GM18868 (cell line): ENCODE results near the gene PPOX.

ENCODE experiments used
- ATAC-seq: cut with Tn5 transposase; IDR thresholded peaks from one replicate; pipeline ENCODE4 v1.9.1; 2021; ENCODE audit warnings: mild to moderate bottlenecking, moderate library complexity; ENCODE audit not compliant: unreplicated experiment

The PPOX gene

DNA sequence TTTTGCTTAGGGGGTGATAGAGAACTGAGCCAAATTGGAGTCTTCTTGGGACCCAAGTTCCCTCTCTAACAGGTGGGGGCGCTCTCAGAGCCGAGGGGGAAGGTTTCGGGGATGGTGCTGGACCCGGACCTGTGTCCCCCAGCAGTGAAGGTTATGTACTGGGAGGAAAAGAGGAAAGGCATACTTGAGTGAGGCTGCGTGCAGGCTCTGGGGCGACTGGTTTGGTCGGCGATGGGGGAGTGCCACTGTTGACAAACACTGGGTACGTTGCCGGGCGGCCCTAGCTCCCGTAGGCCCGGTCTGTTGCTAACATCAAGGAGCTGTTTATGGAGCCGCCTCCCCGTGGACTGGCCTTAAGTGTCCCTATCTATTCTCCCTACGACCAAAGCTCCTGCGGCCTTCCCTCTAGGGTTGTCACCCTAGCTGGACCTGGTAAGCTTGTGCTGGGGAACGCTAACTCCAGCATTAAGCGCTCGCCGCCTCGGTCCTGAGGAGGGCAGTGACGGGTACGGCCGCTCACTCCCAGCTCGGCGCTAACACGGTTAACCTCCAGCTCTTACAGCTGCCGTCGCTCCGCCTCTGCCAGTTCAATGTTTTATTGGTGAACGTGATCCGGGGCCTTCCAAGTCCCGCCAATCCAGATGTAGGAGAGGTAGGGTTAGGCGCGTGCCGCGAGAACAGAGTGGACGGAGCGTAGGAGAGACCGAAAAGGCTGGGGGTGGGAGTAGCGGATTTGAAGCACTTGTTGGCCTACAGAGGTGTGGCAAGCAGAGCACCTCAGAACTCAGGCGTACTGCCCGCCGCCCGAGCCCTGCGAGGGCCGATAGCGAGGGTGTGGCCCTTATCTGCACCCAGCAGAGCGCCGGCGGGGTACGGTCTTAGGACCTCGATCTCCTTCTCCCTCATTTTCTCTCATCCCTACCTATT, at the start of gene PPOX:
TSS of gene PPOX (plus strand) at position 685 of the 927 bp plus-strand sequence. CDS start 422 bp downstream, outside the sequence.
- peak; percentile 95 for ATAC-seq

DNA sequence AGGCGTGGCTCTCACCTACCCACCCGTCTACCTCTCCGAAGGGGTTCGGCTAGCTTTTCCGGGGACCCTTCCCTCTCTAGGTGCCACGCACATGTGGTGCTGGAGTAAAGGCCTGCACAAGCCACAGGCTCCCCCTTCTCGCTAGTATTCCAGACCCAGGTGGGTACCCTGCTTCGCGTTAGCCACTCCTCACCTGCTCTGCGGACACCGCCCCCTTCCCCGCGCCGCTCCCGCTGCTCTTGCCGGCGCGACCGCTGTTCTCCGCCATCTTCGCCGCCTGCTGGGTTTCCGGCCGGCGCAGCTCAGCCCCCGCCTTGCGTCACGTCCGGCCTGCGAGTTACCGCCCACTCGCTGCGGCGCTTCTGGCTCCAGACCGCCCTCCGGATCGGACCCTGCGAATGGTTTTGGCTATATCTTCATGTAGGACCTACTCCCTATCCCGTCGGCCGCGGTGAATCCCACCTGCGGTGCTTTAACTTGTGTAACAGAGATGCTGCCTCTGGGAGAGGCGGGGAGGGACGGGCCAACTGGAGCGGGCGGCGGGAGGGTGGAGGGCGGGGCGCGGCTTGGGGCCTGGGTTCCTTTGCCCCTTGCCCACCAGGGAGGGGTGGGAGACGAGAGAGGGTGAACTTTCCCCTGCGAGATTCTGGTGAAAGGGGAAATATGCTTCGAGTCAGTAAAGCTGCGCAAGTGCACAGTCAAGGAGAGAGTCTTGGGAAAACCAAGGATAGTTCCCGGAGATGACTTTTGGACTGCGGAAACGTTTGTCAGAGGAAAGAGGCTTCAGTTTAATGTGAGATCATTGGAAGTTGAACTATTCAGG, 48.3 kb upstream of the PPOX start, which contains the start of the genes NIT1 and PFDN2:
TSS of gene NIT1 (plus strand) at position 347 of the 823 bp plus-strand sequence. CDS start at position 419, 72 bp downstream.
TSS of gene PFDN2 (minus strand) at position 279 of the 823 bp plus-strand sequence. CDS start at position 268, 11 bp downstream.
- ATAC-seq, result peak; percentile 81

- ATAC-seq, result peak; percentile 65
These were observed 46.9 kb upstream of the PPOX start for GRCh38 chr1:161119092-161119903.

DNA sequence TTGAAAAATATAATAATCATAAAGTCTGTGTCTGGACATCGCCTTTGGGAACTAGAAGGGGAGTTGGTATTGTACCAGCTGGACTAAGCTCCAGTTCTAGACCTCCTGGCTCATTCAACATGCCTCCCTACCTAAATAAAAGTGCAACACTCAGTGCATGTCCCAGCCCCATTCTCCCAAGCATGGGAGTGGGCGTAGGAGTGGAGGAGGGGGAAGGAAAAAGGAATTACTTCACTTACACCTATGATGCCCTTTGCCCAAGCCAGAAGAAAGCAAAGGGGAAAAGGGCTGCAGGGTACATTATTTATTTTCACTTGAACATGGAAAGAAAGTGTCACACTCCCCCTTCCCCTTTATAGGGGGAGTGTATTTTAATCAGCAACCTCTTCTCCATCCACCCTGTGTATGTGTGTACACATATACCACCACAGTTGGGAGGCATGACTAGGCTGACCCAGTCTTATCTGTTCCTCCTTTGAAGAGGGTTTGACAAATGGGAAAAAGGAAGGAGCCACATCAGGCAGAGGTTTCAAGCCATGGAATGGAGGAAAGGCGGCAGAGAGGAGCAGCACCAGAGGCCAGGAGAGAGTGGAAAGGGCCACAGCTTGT, 45.1 kb upstream of the PPOX start:
- ATAC-seq, result no peak

DNA sequence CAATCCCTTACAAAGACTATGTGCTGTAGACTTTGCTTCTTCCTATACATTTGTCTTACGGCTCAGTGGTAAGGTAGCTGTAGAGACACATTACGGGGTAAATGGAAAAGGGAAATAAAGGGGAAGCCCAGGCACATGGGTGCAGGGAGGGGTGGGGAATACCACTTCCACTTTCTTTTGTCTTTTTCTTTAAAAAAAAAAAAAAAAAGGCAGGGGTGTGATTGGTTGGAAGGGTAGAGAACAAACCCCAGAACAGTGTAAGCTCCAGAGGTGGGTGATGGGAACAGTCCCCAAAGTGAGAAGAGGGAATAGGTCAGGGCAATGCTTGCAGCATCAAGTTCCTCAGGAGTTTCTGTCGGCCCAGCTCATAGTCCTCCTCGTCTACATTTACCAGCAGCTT, 44.4 kb upstream of the PPOX start:
- ATAC-seq, result no peak

- ATAC-seq, result no peak
These were observed 43.3 kb upstream of the PPOX start for GRCh38 chr1:161122967-161123366.

DNA sequence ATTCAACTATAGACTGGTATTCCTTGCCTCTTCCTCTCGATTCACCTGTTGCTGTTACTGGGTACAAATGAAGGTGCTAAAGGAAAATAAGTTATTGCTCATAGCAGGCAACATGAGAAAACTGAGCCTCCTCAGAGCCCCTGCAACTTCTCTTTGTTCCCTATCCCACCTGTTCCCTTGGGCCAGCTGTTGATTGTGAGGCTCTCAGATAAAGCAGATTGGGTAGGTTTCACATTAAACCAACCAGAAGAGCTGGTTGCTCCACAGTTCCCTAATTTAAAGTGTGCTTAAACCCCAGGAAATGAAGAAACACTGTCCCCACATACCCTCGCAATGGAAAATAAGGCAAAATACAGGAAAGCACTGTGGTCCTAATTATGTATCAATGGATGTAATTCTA, 38.6 kb upstream of the PPOX start:
- no peak for ATAC-seq

DNA sequence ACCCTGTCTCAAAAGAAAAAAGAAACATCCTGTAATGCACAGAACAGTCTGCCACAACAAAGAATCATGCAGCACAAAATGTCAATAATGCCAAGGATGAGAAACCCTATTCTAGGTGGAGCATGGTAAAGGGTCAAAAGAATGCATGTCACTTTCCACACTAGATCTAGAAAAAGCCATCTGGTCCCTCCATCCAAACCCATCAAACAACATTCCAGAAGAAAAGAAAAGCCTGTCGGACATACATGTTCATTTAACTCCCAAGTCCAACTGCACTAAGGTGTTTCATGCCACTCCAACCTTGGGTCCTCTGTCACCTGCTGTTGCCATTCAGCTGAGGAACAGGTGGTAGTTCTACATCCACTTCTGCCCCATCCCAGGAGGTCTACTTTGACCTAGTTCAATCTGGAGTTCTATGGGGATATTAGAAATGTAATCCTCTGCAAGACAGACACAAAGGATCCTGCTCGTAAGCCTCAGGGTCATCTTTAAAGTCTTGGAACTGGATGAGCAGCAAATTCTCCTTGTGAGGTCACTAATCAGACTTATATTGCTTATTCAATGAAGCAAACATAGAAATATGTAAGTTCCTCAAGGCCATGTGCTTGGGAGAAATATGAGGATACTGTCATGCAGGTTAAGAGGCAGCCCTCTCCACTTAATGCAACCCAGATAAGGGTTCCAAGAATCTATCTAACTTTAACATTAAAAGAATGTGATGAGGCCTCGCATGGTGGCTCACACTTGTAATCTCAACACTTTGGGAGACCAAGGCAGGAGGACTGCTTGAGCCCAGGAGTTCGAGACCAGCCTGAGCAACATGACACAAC, 37.4 kb upstream of the PPOX start:
- ATAC-seq, result no peak

DNA sequence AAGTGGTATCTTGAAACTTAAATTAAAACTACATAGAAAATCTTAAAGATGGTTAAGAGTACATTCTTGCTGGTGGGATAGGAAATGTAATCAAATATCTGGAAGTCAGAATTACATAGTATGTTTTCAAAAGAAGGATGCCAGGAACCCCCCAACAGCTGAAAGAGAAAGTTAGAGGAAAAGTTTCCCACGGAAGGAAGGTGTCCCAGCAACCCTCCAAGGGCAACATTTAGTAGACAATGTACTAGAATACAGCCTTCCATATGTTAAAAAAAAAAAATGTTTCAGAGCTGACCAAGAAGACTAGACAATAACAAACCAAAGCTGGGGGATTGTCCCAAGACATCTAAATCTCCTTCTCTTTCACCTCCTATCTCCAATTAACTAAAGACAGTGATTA, 36.0 kb upstream of the PPOX start:
- ATAC-seq, result no peak

GRCh38 chr1:161131523-161132409, 34.5 kb upstream of the PPOX start:
- no peak for ATAC-seq

DNA sequence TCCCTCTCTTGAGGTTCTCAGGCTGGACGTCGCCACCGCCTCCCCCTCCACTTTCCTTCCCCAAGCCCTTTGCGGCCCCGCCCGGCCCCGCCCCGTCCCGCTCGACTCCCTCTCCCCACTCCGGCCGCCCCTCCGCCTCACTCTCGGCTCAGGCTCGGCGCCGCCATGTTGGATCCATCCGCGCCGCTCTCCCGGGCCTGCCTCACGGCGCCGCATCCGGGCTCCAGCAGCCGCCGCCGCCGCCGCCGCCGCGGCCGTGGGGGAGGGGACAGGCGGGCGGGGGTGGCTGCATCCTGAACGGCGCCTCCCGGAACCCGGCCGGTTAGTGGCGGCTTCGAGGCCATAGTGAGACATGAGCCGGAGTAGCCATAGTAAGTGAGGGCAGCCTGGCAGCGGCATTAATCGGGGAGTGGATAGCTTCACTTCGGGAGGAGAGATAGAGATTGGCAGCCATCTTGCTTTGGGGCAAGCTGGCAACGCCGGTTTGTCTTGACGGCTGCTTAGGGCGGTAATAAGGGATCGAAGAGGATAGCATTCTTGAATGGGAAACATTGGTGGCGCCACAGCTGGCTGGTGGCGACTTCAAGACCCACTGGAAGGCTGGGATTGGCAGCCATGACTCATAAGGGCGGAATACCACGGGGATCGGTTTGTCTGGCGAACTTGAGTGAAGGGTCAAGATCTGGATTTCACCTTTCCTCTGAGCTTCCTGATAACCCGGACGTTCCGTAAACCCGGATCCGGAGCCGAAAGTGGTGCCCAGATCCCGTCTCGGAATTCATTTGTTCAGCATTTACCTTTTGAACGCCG, 33.6 kb upstream of the PPOX start, which contains the start of gene DEDD:
TSS of gene DEDD (minus strand) at position 258 of the 810 bp plus-strand sequence. CDS start 8,205 bp downstream, outside the sequence.
- ATAC-seq, result peak; percentile 93

DNA sequence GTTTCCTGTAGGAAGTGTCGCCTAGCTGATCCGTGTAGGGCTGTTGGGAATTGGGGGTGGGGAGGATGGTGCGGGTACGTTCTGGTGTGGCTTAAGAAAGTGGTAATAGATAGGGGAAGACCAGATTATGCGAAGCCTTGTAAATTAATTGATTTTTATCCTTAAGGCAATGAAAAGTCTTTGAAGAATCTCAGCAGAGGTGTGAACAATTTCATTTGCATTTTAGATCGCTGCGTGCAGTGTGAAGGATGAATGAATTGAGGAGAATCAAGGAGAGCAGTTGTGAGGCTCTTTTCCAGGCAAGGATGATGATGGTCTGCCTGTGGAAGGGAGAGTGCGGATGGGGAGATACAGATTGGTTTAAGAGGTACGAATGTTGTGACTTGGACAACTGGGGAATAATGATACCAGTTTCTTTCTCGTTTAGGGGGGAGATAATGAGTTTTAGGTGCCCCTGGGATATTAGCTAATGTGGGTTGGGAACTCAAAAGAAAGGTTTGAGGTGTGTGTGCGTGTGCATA, 32.9 kb upstream of the PPOX start:
- ATAC-seq, result no peak

- no peak for ATAC-seq
These were observed 28.3 kb upstream of the PPOX start for GRCh38 chr1:161137881-161138280.

DNA sequence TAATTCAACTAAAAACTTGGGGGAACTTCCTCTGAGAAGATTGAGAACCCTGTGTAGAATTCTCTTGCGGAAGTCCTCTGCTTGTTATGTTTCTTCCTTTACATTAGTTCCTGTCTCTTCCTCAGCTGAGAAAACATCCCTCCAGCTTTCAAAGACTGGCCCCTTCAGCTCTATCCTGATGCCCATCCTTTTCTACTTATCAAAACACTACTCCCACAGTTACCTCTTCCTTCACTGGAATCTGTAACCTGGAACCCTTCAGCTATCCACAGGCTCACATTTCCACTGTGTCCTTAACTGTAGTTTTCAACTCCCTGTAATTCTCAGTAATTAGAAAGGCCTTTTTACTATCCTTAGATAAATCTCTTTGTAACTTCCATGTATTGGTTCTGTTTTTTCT, 27.8 kb upstream of the PPOX start:
- ATAC-seq, result no peak

- no peak for ATAC-seq
These were observed 26.5 kb upstream of the PPOX start for GRCh38 chr1:161139766-161140165.

- ATAC-seq, result no peak
These were observed 25.3 kb upstream of the PPOX start for GRCh38 chr1:161140755-161141400.

DNA sequence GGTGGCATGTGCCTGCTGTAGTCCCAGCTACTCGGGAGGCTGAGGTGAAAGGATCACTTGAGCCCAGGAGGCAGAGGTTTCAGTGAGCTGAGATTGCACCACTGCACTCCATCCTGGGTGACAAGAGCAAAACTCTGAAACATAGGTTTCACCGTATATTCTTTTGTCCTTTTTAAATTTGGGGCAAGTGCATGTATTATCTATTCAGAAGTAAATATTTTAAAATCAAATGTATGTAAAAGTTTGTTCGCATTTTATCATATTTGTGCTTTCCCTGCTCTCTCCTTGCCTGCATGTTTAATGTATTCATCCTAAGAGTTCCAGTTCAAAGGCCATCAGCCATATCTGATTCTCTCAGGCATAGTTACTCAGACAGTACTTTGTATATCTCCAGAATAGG, 20.4 kb upstream of the PPOX start:
- ATAC-seq, result no peak
